ENCODE measurements around the gene ACOX2.

The ACOX2 gene

DNA sequence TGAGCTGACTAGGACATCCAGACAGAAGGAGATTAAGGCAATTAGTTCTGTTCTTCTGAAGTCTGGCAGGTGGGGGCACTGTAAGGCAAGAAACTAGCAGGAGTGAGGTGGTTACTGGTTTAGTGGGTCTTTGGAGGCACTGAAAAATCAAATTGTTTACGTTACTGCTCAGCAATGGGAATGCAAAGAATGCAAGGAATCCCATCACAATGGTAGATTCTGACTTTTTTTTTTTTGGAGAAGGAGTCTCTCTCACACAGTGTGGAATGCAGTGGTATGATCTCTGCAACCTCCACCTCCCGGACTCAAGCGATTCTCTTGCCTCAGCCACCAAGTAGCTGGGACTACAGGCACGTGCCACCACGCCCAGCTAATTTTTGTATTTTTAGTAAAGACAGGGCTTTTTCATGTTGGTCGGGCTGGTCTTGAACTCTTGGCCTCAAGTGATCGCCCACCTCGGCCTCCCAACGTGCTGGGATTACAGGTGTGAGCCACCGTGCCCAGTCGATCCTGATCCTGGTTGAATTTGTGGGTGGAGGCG, 23.9 kb upstream of the ACOX2 start:
- peak; percentile 99 for DNase-seq (ENCODE audit: low read depth)

DNA sequence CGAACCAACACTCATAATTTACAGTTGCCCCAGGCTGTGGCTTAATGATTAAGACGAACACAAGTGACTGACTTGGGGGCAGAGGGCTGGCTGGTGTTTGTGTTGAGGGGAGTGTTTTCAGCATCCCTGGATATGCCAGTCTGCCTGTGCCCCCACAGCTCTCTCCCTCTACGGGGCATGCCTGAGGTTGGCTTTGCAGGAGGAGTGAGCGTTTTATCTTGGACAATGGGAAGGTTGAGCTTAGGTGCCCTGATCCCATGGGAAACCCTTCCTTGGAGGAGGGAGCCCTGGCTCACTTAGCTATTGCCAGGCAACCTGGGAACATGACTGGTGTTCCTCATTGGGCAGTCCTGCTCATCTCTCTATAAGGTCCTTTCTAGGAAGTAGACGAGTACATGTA, 22.6 kb upstream of the ACOX2 start:
- TF ChIP-seq, protein P1, sequence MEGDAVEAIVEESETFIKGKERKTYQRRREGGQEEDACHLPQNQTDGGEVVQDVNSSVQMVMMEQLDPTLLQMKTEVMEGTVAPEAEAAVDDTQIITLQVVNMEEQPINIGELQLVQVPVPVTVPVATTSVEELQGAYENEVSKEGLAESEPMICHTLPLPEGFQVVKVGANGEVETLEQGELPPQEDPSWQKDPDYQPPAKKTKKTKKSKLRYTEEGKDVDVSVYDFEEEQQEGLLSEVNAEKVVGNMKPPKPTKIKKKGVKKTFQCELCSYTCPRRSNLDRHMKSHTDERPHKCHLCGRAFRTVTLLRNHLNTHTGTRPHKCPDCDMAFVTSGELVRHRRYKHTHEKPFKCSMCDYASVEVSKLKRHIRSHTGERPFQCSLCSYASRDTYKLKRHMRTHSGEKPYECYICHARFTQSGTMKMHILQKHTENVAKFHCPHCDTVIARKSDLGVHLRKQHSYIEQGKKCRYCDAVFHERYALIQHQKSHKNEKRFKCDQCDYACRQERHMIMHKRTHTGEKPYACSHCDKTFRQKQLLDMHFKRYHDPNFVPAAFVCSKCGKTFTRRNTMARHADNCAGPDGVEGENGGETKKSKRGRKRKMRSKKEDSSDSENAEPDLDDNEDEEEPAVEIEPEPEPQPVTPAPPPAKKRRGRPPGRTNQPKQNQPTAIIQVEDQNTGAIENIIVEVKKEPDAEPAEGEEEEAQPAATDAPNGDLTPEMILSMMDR (conservative IDR thresholded peaks at IDR 0.05; ENCODE audit: low read length): no peak

More for the DNA sequence above, 23.9 kb upstream of the ACOX2 start:
- TF ChIP-seq, protein P1 (conservative IDR thresholded peaks at IDR 0.05; ENCODE audit: low read length): peak; percentile 81
- no peak overlapping the region for H3K4me3 ChIP-seq (ENCODE audit: low read length)

DNA sequence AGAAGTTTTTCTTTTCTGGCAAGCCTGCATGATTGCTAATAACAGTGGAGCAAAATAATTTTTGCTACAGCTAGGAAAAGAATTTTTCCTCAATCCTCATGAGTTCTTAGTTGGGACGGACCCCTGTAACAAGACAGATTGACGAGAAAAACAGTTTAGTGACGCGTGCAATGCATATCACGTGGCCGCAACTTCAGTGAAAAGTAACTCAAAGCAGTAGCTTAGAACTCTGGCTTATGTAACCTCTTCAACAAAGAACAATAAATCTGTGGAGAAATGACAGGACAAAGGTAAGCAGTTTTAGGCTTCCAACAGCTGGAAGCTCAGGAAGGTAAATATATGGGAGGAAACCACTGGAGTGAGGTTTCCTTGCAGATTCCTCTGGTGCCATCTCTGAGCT, 20.5 kb upstream of the ACOX2 start:
- TF ChIP-seq, protein P1 (conservative IDR thresholded peaks at IDR 0.05; ENCODE audit: low read length): no peak
- DNase-seq (ENCODE audit: low read depth): no peak
- H3K4me3 ChIP-seq (ENCODE audit: low read length): no peak overlapping the region

More for the DNA sequence above, 22.6 kb upstream of the ACOX2 start:
- no peak overlapping the region for H3K4me3 ChIP-seq (ENCODE audit: low read length)
- DNase-seq (ENCODE audit: low read depth): no peak

- no peak overlapping the region for H3K4me3 ChIP-seq (ENCODE audit: low read length)
- TF ChIP-seq, protein P1 (conservative IDR thresholded peaks at IDR 0.05; ENCODE audit: low read length): no peak
- DNase-seq (ENCODE audit: low read depth): peak; percentile 65
These were observed 19.8 kb upstream of the ACOX2 start for GRCh38 chr3:58556761-58557221.

GRCh38 chr3:58556001-58556400, 19.0 kb upstream of the ACOX2 start:
- H3K4me3 ChIP-seq (ENCODE audit: low read length): no peak overlapping the region

DNA sequence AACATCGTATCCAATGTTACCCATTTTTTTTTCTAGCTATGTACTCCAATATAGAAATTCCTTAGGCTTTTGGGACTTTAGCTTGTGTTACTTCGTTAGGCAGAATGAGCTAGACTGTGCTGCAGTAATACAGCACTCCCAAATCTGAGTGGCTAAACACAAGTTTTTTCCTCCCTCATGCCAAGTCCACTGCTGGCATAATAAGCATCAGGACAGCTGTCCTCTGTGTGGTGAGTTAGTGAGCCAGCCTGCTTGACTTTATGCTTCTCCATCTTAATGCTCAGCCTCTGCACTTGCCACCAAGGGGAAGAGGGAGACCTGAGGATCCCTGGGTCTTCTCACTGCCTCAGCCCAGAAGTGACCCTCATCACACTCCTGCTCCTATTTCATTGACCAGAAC, 18.2 kb upstream of the ACOX2 start:
- no peak overlapping the region for H3K4me3 ChIP-seq (ENCODE audit: low read length)
- no peak for DNase-seq (ENCODE audit: low read depth)
- TF ChIP-seq, protein P1 (conservative IDR thresholded peaks at IDR 0.05; ENCODE audit: low read length): no peak

More at GRCh38 chr3:58556001-58556400, 19.0 kb upstream of the ACOX2 start:
- DNase-seq (ENCODE audit: low read depth): no peak
- TF ChIP-seq, protein P1 (conservative IDR thresholded peaks at IDR 0.05; ENCODE audit: low read length): no peak

- TF ChIP-seq, protein P1 (conservative IDR thresholded peaks at IDR 0.05; ENCODE audit: low read length): no peak
- H3K4me3 ChIP-seq (ENCODE audit: low read length): no peak overlapping the region
- no peak for DNase-seq (ENCODE audit: low read depth)
These were observed 16.0 kb upstream of the ACOX2 start for GRCh38 chr3:58553003-58553402.

All from AG10803 (cell line).